ENCODE data around the gene RREB1.

RREB1 gene

DNA sequence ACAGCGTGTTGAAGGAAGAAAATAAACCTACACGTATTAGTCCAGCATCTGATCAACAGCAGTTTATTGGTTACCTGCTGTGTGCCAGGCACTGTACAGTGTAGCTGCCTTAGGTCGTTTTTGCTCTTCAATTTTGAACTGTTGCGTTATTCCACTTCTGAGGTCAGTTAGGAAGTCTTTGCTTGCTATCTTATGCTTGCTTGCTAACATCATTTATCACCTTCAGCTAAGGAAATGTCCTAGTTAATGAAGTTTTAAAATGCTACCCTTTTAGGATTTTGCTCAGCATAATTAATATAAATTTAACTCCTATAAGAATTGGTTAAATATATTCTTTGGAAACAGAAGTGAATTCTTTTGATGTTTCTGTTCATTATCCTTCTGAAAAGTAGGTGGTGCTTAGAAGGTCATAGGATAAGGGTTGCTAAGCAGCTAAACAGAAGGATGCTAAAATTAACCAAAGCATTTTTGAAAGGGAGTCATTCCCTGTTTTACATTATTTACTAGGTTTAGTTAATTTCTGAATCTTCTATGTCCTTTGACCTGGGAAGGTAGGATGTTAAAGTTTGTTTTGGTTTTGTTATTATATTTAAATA, 3.4 kb downstream of the RREB1 start:
- H3K27me3 ChIP-seq (replicated peaks; ENCODE audit: control insufficient read depth, insufficient read depth, low read length, poor library complexity, severe bottlenecking) = no peaks in the 10 kb centered on the region
- H3K36me3 ChIP-seq (ENCODE audit: control insufficient read depth, insufficient read depth, low read length) = no peaks in the 10 kb centered on the region
- no peak overlapping the region for H3K4me3 ChIP-seq (ENCODE audit: insufficient read depth, low read depth, low read length, poor library complexity, severe bottlenecking)
- H3K4me1 ChIP-seq (ENCODE audit: control insufficient read depth, insufficient read depth, low read length, poor library complexity, severe bottlenecking) = peaks cover 14% of the 10 kb centered on the region
- no peaks in the 10 kb centered on the region for H3K9me3 ChIP-seq (ENCODE audit: control insufficient read depth, low read length)
- DNase-seq = no peak
- no peak overlapping the region for H3K27ac ChIP-seq (ENCODE audit: insufficient read depth, low read length, poor library complexity, severe bottlenecking)

DNA sequence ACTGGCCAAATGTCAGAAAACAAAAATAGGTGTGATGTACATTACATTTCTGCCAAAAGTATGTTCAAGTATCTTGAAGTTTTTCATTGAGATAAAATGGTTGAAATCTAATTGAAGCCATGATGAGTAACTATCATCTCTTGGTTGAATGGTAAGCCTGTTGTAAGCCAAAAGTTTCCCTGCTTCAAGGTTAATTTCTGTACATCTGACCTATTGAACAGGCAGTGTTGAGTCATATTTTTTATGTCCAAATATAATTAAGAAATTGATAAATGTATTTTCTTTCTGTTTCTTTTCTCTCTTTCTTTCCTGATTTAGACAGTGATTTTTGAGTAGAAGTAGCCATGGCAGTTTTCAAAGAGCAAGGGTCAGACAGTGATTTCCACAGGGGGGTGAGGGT, 4.4 kb downstream of the RREB1 start:
- H3K27ac ChIP-seq (ENCODE audit: insufficient read depth, low read length, poor library complexity, severe bottlenecking) = no peak overlapping the region
- no peaks in the 10 kb centered on the region for H3K27me3 ChIP-seq (replicated peaks; ENCODE audit: control insufficient read depth, insufficient read depth, low read length, poor library complexity, severe bottlenecking)
- H3K4me3 ChIP-seq (ENCODE audit: insufficient read depth, low read depth, low read length, poor library complexity, severe bottlenecking) = no peak overlapping the region
- no peaks in the 10 kb centered on the region for H3K9me3 ChIP-seq (ENCODE audit: control insufficient read depth, low read length)
- no peaks in the 10 kb centered on the region for H3K36me3 ChIP-seq (ENCODE audit: control insufficient read depth, insufficient read depth, low read length)
- no peak for DNase-seq
- peaks cover 16% of the 10 kb centered on the region for H3K4me1 ChIP-seq (ENCODE audit: control insufficient read depth, insufficient read depth, low read length, poor library complexity, severe bottlenecking)

DNA sequence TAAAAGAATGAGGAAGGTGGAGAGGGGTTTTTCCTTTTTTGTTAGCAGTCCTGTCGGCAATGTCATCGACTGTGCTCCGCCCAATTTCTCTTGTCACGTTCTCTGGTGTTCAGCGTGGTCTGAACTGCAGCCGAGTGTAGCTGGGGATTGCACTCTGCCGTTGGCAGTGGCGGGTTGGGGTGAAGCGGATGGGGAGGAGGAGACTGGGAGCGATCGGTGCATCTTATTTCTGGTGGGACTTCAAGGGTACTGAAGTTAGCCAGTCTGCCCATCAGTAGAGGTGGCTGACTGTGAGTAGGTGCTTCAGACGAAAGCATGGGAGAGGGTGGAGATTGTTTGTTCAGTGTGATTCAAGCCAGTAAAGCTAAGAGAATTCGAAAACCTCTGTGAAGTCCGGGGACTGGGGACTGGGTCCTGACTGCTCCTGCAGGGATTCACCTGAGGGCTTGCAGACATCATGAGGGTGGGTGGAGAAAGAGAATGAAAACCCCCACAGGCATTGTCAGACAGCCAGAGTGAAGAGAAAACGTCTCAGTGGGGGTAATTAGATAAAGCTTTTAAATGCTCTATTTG, 5.1 kb downstream of the RREB1 start:
- H3K27ac ChIP-seq (ENCODE audit: insufficient read depth, low read length, poor library complexity, severe bottlenecking) = peak overlapping the region; percentile 34
- DNase-seq = no peak
- no peak overlapping the region for H3K4me3 ChIP-seq (ENCODE audit: insufficient read depth, low read depth, low read length, poor library complexity, severe bottlenecking)
- H3K27me3 ChIP-seq (replicated peaks; ENCODE audit: control insufficient read depth, insufficient read depth, low read length, poor library complexity, severe bottlenecking) = no peaks in the 10 kb centered on the region
- peaks cover 16% of the 10 kb centered on the region for H3K4me1 ChIP-seq (ENCODE audit: control insufficient read depth, insufficient read depth, low read length, poor library complexity, severe bottlenecking)
- no peaks in the 10 kb centered on the region for H3K36me3 ChIP-seq (ENCODE audit: control insufficient read depth, insufficient read depth, low read length)
- no peaks in the 10 kb centered on the region for H3K9me3 ChIP-seq (ENCODE audit: control insufficient read depth, low read length)

DNA sequence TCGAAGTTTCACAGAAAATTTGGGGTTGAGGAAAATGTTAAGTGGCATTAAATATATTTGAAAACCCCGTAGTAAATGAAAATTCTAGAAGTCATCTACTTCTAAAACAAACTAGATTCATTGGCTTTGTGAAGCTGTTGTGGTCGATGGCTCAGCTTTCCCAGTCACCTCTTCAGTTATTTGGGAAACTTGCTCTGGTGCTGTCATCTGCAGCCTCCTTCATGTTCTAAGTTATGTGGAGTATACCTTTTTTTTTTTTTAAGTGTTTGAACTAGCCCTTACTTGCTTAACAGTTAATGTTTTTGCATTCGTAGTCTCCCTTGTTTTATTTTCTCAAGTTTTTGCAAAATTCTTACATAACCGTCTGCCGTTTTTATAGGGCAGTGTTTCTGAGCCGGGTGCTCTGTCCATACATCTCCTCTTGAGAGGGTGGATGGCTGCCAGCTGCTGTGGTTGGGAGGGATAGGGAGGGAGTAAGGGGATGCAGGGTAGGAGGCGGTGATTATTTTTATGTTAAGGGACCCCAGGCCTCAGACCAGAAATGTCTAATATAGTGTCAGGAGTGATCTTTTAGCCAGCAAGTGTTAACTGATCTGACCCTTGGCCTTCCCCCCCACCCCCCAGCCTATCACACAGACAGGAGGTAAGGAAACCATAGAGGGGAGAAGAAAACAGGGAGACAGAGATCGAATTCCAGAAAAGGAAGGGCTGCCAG, 7.1 kb downstream of the RREB1 start:
- DNase-seq = no peak
- no peaks in the 10 kb centered on the region for H3K36me3 ChIP-seq (ENCODE audit: control insufficient read depth, insufficient read depth, low read length)
- H3K27ac ChIP-seq (ENCODE audit: insufficient read depth, low read length, poor library complexity, severe bottlenecking) = no peak overlapping the region
- no peaks in the 10 kb centered on the region for H3K9me3 ChIP-seq (ENCODE audit: control insufficient read depth, low read length)
- H3K4me3 ChIP-seq (ENCODE audit: insufficient read depth, low read depth, low read length, poor library complexity, severe bottlenecking) = no peak overlapping the region
- H3K4me1 ChIP-seq (ENCODE audit: control insufficient read depth, insufficient read depth, low read length, poor library complexity, severe bottlenecking) = peaks cover 16% of the 10 kb centered on the region
- no peaks in the 10 kb centered on the region for H3K27me3 ChIP-seq (replicated peaks; ENCODE audit: control insufficient read depth, insufficient read depth, low read length, poor library complexity, severe bottlenecking)

DNA sequence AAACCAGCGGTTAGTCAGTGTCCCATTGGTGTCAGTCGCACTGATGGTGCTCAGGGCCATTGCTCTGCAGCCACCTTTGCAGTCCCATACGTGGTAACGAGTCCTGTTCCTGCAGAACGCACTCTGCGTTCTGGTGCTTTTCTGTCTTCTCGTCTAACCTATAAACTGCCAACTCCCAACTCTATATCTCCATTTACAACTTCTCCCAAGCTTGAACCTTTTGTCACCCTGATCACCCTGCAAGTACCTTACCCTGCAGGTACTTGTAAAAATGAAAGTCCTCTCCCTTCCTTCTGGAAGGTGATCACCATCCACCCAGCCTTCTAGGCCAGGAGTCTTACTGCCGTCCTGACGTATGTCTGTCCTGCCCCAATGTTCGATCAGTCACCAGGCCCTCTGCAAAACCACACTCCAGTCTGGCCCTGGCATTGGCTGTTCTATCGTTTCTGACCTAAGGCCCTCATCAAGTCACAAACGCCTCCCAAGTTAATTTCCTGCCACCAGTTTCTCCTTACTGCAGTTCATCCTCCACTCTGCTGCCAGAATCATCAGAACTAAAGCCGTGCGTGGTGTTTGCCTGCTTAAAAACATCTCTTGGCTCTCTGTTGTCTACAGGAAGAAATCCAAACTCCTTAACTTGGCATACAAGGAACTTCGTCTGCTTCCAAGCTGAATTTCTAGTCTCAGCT, 7.9 kb downstream of the RREB1 start:
- no peaks in the 10 kb centered on the region for H3K9me3 ChIP-seq (ENCODE audit: control insufficient read depth, low read length)
- H3K36me3 ChIP-seq (ENCODE audit: control insufficient read depth, insufficient read depth, low read length) = no peaks in the 10 kb centered on the region
- DNase-seq = no peak
- H3K4me3 ChIP-seq (ENCODE audit: insufficient read depth, low read depth, low read length, poor library complexity, severe bottlenecking) = no peak overlapping the region
- no peaks in the 10 kb centered on the region for H3K27me3 ChIP-seq (replicated peaks; ENCODE audit: control insufficient read depth, insufficient read depth, low read length, poor library complexity, severe bottlenecking)
- no peak overlapping the region for H3K27ac ChIP-seq (ENCODE audit: insufficient read depth, low read length, poor library complexity, severe bottlenecking)
- H3K4me1 ChIP-seq (ENCODE audit: control insufficient read depth, insufficient read depth, low read length, poor library complexity, severe bottlenecking) = peaks cover 13% of the 10 kb centered on the region

DNA sequence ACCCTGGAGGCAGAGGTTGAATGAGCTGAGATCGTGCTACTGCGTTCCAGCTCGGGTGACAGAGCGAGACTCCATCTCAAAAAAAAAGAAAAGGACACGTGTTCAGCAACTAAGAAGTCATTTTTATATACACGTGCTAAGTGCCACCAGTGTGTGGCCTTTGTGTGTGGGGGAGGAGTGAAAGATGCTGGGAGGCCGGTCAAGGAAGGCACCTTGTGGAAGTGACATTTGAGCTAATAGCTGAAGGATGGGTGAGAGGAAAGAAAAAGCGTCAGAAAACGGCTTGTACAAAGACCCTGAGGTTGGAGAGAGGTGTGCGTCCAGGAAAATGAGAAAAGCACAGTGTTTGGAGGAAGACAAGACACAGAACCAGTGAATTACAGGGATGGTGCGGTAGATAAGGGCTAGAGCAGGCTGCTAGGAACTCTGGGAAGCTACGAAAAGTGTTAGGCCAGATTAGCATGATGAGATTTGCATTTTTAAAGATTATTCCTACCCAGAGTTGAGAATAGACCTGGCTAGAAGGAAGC, 11.6 kb downstream of the RREB1 start:
- Histone ChIP-seq H3K27me3 (replicated peaks; ENCODE audit: control insufficient read depth, insufficient read depth, low read length, poor library complexity, severe bottlenecking) (no peaks in the 10 kb centered on the region), H3K36me3 (ENCODE audit: control insufficient read depth, insufficient read depth, low read length) (no peaks in the 10 kb centered on the region), H3K4me3 (ENCODE audit: insufficient read depth, low read depth, low read length, poor library complexity, severe bottlenecking) (no peak overlapping the region), H3K4me1 (ENCODE audit: control insufficient read depth, insufficient read depth, low read length, poor library complexity, severe bottlenecking) (peaks cover 10% of the 10 kb centered on the region), H3K9me3 (ENCODE audit: control insufficient read depth, low read length) (no peaks in the 10 kb centered on the region), H3K27ac (ENCODE audit: insufficient read depth, low read length, poor library complexity, severe bottlenecking) (no peak overlapping the region)
- DNase-seq = no peak

DNA sequence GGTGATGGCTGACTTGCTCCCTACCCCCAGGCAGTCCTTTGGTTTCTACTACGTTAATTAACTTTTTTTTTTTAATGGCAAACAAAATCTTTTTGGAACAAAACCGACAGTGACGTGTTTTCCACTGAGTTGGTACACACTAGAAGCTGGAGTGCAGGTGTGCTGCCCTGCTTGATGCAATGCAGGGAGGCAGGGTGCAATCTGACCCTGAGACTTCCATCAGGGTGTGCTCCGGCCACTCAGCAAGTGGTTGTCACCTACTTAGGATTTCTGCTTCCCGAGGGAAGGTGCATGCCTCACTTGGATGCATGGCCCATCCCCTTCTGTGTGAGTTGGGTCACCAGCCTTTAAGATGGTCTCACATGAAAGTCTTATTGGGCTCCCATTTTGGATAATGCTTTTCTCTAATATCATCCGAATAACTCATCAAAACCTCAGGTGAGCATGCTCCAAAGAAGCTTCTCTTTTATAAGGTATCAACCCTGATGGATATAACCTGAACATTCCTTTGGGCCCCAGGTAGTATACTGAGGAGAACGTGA, 14.0 kb downstream of the RREB1 start:
- DNase-seq = no peak
- Histone ChIP-seq H3K4me3 (ENCODE audit: insufficient read depth, low read depth, low read length, poor library complexity, severe bottlenecking) (no peak overlapping the region), H3K36me3 (ENCODE audit: control insufficient read depth, insufficient read depth, low read length) (no peaks in the 10 kb centered on the region), H3K9me3 (ENCODE audit: control insufficient read depth, low read length) (no peaks in the 10 kb centered on the region), H3K27ac (ENCODE audit: insufficient read depth, low read length, poor library complexity, severe bottlenecking) (no peak overlapping the region), H3K4me1 (ENCODE audit: control insufficient read depth, insufficient read depth, low read length, poor library complexity, severe bottlenecking) (no peaks in the 10 kb centered on the region), H3K27me3 (replicated peaks; ENCODE audit: control insufficient read depth, insufficient read depth, low read length, poor library complexity, severe bottlenecking) (no peaks in the 10 kb centered on the region)

DNA sequence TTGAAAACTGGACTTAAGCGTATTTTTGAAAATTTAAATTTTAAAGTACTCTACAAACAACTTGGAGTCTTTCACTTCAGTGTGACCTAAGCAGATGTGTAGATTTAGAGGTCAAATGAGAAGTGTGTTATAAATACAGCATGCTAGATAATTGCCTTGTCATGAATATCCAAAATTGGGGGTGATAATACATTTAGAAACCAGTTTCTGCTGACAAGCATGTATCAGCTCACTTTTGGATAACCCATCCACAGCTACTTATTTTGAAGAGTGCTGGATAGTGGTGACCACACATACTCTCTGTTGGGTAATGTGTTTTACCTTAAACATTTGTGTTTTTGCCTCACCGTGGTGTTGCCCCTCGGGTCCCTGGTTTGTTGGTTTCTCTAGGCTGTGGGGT, 14.9 kb downstream of the RREB1 start:
- no peak for DNase-seq
- Histone ChIP-seq H3K9me3 (ENCODE audit: control insufficient read depth, low read length) (no peaks in the 10 kb centered on the region), H3K27me3 (replicated peaks; ENCODE audit: control insufficient read depth, insufficient read depth, low read length, poor library complexity, severe bottlenecking) (no peaks in the 10 kb centered on the region), H3K36me3 (ENCODE audit: control insufficient read depth, insufficient read depth, low read length) (no peaks in the 10 kb centered on the region), H3K4me1 (ENCODE audit: control insufficient read depth, insufficient read depth, low read length, poor library complexity, severe bottlenecking) (peaks cover 1% of the 10 kb centered on the region), H3K4me3 (ENCODE audit: insufficient read depth, low read depth, low read length, poor library complexity, severe bottlenecking) (no peak overlapping the region), H3K27ac (ENCODE audit: insufficient read depth, low read length, poor library complexity, severe bottlenecking) (no peak overlapping the region)

DNA sequence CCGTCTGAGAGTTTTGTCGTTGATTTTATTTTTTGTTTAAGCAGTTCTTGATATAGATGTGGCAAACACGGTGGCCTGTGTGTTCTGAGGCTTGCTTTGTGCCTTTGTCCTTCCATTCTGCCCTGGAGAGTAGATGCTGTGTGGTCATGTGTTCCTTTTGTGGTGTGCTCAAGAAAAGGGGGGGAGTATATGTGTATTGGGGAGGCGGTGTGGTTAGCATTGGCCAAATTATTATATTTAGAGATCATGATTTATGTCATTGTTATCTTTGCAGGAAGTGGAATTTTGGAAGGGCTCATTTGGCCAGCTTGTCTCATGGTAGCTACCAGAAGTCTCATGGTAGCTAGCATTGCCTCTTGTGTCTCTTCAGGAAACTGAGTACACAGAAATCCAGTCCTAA, 16.4 kb downstream of the RREB1 start:
- no peak overlapping the region for H3K4me3 ChIP-seq (ENCODE audit: insufficient read depth, low read depth, low read length, poor library complexity, severe bottlenecking)
- no peaks in the 10 kb centered on the region for H3K27me3 ChIP-seq (replicated peaks; ENCODE audit: control insufficient read depth, insufficient read depth, low read length, poor library complexity, severe bottlenecking)
- no peaks in the 10 kb centered on the region for H3K36me3 ChIP-seq (ENCODE audit: control insufficient read depth, insufficient read depth, low read length)
- no peak overlapping the region for H3K27ac ChIP-seq (ENCODE audit: insufficient read depth, low read length, poor library complexity, severe bottlenecking)
- DNase-seq = no peak
- H3K4me1 ChIP-seq (ENCODE audit: control insufficient read depth, insufficient read depth, low read length, poor library complexity, severe bottlenecking) = peaks cover 4% of the 10 kb centered on the region
- no peaks in the 10 kb centered on the region for H3K9me3 ChIP-seq (ENCODE audit: control insufficient read depth, low read length)

All from effector memory CD4-positive, alpha-beta T cell (primary cell).